Ovary (tissue), 9 donors: ENCODE results near the gene SLC9A1. TPM values are rescaled to one million over a fixed set of nuclear protein-coding genes. Genes with fewer than 3 reads are reported as not detected.

Experiments used
- DNase-seq, 5 donors: peaks; one replicate each; pipeline ENCODE4 v3.0.0-alpha.2; 2019 to 2020
- H3K27ac ChIP-seq, 2 donors: fragments of 200-600 bp; one replicate each; pipeline versions ENCODE4 v1.5.1 to v1.8.0; 2019 to 2022
- H3K27me3 ChIP-seq: fragments of 200-600 bp; one replicate; pipeline ENCODE4 v1.8.0; 2022
- H3K36me3 ChIP-seq: fragments of 200-600 bp; sonication (generic); one replicate; pipeline ENCODE4 v1.5.1; 2019
- H3K4me1 ChIP-seq: one replicate; pipeline ENCODE4 v1.8.1; 2013; ENCODE audit warnings: mild to moderate bottlenecking, moderate library complexity; ENCODE audit not compliant: insufficient read depth
- H3K4me3 ChIP-seq: fragments of 200-600 bp; sonication (generic); one replicate; pipeline ENCODE4 v1.5.1; 2017
- H3K9me3 ChIP-seq, 2 donors: fragments of 200-600 bp in 1 of 2; sonication (generic) in 1 of 2; one replicate each; pipeline versions ENCODE4 v1.5.1 to v1.8.1; 2013 to 2019; ENCODE audit warnings: mild to moderate bottlenecking in 1 of 2, moderate library complexity in 1 of 2
- EP300 ChIP-seq: sonication (generic); formaldehyde crosslinking; IDR thresholded peaks from one replicate; pipeline ENCODE4 v1.6.1; 2017; ENCODE audit warnings: antibody characterized with exemption
- POLR2A ChIP-seq: fragments of 450-650 bp; IDR thresholded peaks from one replicate; pipeline ENCODE4 v1.6.1; 2017; ENCODE audit warnings: antibody characterized with exemption, mild to moderate bottlenecking, moderate library complexity
- WGBS, 3 donors: extraction: QIAGEN DNeasy Blood & Tissue Kit in 1 of 3; methylation state at CpG; one replicate each; pipeline versions ENCODE4 v1.1.5 to v1.1.7; 2013 to 2017; 5-methylcytosine and 5-hydroxymethylcytosine counted together
- intact Hi-C, 4 donors: fragments of 100-400 bp; cut with DNase I; formaldehyde crosslinking; loops; one replicate each; pipeline versions ENCODE4 v1.11.0 to v1.15.1; 2022 to 2023
- polyA plus RNA-seq, 2 donors: library from polyadenylated mRNA; stranded (reverse); fragments of 200-250 nt in 1 of 2; fragments of 350-450 nt in 1 of 2; fragmentation: Illumina TruSeq in 1 of 2; extraction: RNeasy Lipid Tissue Mini Kit (QIAGEN cat#74804) in 1 of 2; gene quantifications; one replicate each; pipeline ENCODE4 v1.2.3, GENCODE V29; 2013 to 2014
- total RNA-seq, 7 donors: library from RNA; depleted of rRNA in 2 of 7; stranded (reverse); fragments of >200 nt in 2 of 7; fragmentation: NEBNext Ultra II Directional in 3 of 7; extraction: Animal tissue kit (Norgen Biotek cat#: 25700) in 3 of 7; gene quantifications; one replicate each; pipeline versions ENCODE4 v1.1.0 to v1.2.4, GENCODE V29; 2016 to 2023
- TF ChIP-seq, protein P1 (sequence below), 3 donors: fragments of 450-650 bp in 2 of 3; fragments of 200-600 bp in 1 of 3; IDR thresholded peaks; one replicate each; pipeline versions ENCODE4 v1.5.1 to v1.8.0; 2016 to 2022; ENCODE audit warnings: antibody characterized with exemption in 3 of 3, mild to moderate bottlenecking in 1 of 3
- donor health status: DM: no; HTN: no; CAD: no; lungs with moderate emphysema.
- donor health status: DM: no; HTN: no; CAD: no.
- donor health status: Bipolar disorder and iron deficiency.
- donor health status: DM: yes; HTN: yes; CAD: no.
- donor health status: DM: no; HTN: no; CAD: no.
- donor health status: DM: yes; HTN: yes; CAD: no.

The SLC9A1 gene
- total and polyA plus RNA-seq, 9 donors: 8.6 to 33.7 (median 14.8) TPM

GRCh38 chr1:27144049-27144748, 10.7 kb downstream of the SLC9A1 start:
- no peaks in the 10 kb centered on the region for H3K9me3 ChIP-seq
- 89 to 95% (median 92%) methylated on average over 9 of the region's 9 CpGs for WGBS, 3 donors
- peaks cover 3% of the 10 kb centered on the region for H3K4me1 ChIP-seq
- H3K27ac ChIP-seq: no peak overlapping the region
- H3K27me3 ChIP-seq: no peaks in the 10 kb centered on the region
- H3K4me3 ChIP-seq: no peak overlapping the region
- DNase-seq: no peak
- TF ChIP-seq, protein P1, sequence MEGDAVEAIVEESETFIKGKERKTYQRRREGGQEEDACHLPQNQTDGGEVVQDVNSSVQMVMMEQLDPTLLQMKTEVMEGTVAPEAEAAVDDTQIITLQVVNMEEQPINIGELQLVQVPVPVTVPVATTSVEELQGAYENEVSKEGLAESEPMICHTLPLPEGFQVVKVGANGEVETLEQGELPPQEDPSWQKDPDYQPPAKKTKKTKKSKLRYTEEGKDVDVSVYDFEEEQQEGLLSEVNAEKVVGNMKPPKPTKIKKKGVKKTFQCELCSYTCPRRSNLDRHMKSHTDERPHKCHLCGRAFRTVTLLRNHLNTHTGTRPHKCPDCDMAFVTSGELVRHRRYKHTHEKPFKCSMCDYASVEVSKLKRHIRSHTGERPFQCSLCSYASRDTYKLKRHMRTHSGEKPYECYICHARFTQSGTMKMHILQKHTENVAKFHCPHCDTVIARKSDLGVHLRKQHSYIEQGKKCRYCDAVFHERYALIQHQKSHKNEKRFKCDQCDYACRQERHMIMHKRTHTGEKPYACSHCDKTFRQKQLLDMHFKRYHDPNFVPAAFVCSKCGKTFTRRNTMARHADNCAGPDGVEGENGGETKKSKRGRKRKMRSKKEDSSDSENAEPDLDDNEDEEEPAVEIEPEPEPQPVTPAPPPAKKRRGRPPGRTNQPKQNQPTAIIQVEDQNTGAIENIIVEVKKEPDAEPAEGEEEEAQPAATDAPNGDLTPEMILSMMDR (IDR thresholded peaks at IDR 0.05): no peak
- TF ChIP-seq POLR2A: no peak
- no peak for TF ChIP-seq EP300
- no peaks in the 10 kb centered on the region for H3K36me3 ChIP-seq
- intact Hi-C loops: no loop called here

DNA sequence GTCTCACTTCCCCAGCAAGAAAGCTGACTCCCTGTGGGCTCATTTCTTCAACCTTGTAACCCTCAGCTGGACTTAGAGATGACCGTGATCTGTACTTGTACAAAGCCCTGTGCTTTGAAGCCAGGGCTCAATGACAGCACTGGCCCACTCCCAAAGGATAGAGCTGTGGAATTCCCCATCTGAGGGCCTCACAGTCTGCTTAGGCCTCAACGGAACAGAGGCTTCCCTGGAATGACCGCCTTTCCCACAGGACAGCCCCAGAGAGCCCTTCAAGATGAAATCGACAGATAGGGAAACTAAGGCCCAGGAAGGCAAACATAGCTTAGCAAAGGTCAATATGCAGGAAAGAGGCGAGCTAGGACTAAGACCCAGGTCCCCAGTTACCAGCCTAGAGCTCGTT, 11.5 kb downstream of the SLC9A1 start:
- no peaks in the 10 kb centered on the region for H3K36me3 ChIP-seq
- TF ChIP-seq, protein P1 (IDR thresholded peaks at IDR 0.05): no peak
- TF ChIP-seq EP300 (no peak), POLR2A (no peak)
- WGBS, 3 donors: 65 to 74% (median 67%) methylated on average over 6 of the region's 6 CpGs
- no peaks in the 10 kb centered on the region for H3K27me3 ChIP-seq
- peaks cover 3% of the 10 kb centered on the region for H3K4me1 ChIP-seq
- H3K9me3 ChIP-seq: no peaks in the 10 kb centered on the region
- no peak overlapping the region for H3K4me3 ChIP-seq
- H3K27ac ChIP-seq: no peak overlapping the region
- intact Hi-C loops: no loop called here
- DNase-seq: no peak

GRCh38 chr1:27142464-27142863, 12.5 kb downstream of the SLC9A1 start:
- Histone ChIP-seq H3K4me3 (no peak overlapping the region), H3K4me1 (peaks cover 3% of the 10 kb centered on the region), H3K36me3 (no peaks in the 10 kb centered on the region), H3K9me3 (no peaks in the 10 kb centered on the region), H3K27me3 (no peaks in the 10 kb centered on the region), H3K27ac (no peak overlapping the region)
- DNase-seq: no peak
- TF ChIP-seq EP300 (no peak), POLR2A (no peak)
- TF ChIP-seq, protein P1 (IDR thresholded peaks at IDR 0.05): no peak
- 93 to 98% (median 94%) methylated on average over 3 of the region's 3 CpGs for WGBS, 3 donors
- intact Hi-C loops: no loop called here

GRCh38 chr1:27141266-27142003, 13.5 kb downstream of the SLC9A1 start:
- H3K4me1 ChIP-seq: peaks cover 3% of the 10 kb centered on the region
- intact Hi-C loops: no loop called here
- 86 to 89% (median 87%) methylated on average over 9 of the region's 9 CpGs for WGBS, 3 donors

More at GRCh38 chr1:27141266-27142003, 13.5 kb downstream of the SLC9A1 start:
- Histone ChIP-seq H3K4me3 (no peak overlapping the region), H3K9me3 (no peaks in the 10 kb centered on the region), H3K27me3 (no peaks in the 10 kb centered on the region), H3K27ac (no peak overlapping the region), H3K36me3 (no peaks in the 10 kb centered on the region)
- TF ChIP-seq EP300 (no peak), POLR2A (no peak)
- TF ChIP-seq, protein P1 (IDR thresholded peaks at IDR 0.05): no peak
- no peak for DNase-seq
